Lung (tissue), 12 donors: ENCODE measurements around the gene NYNRIN. TPM values are rescaled to one million over a fixed set of nuclear protein-coding genes. Genes with fewer than 3 reads are reported as not detected.
A peak's percentile ranks its signal among the peaks of the same experiment; 100 is the strongest.

Experiments used
- ATAC-seq: fragments of 200-7000 bp; cut with Tn5 transposase; one replicate; pipeline ENCODE4 v1.9.1; 2020; ENCODE audit warnings: moderate number of reproducible peaks; ENCODE audit not compliant: insufficient read depth, low FRiP score
- DNase-seq, 3 donors: peaks; one replicate each; pipeline ENCODE4 v3.0.0-alpha.2; 2013 to 2017
- H3K27ac ChIP-seq, 2 donors: one replicate each; pipeline ENCODE4 v1.5.1; 2013; ENCODE audit warnings: mild to moderate bottlenecking in 2 of 2, moderate library complexity in 2 of 2, control low read depth in 1 of 2, inconsistent platforms in 1 of 2, low read depth in 1 of 2, low read length in 1 of 2
- H3K27me3 ChIP-seq, 3 donors: one replicate each; pipeline ENCODE4 v1.5.1; 2013; ENCODE audit warnings: low read length in 2 of 3; ENCODE audit not compliant: control insufficient read depth in 3 of 3, insufficient read depth in 3 of 3
- H3K36me3 ChIP-seq, 4 donors: one replicate each; pipeline ENCODE4 v1.5.1; 2013; ENCODE audit warnings: low read length in 4 of 4, mild to moderate bottlenecking in 1 of 4, moderate library complexity in 1 of 4; ENCODE audit not compliant: control insufficient read depth in 4 of 4, insufficient read depth in 4 of 4
- H3K4me1 ChIP-seq, 5 donors: one replicate each; pipeline ENCODE4 v1.5.1; 2013; ENCODE audit warnings: low read length in 5 of 5, mild to moderate bottlenecking in 2 of 5, moderate library complexity in 1 of 5; ENCODE audit not compliant: control insufficient read depth in 5 of 5, insufficient read depth in 5 of 5
- H3K4me3 ChIP-seq: one replicate; pipeline ENCODE4 v1.5.1; 2013; ENCODE audit warnings: mild to moderate bottlenecking, control low read depth, moderate library complexity
- H3K9ac ChIP-seq, 2 donors: one replicate each; pipeline ENCODE4 v1.5.1; 2013; ENCODE audit warnings: low read length in 2 of 2, control low read depth in 1 of 2; ENCODE audit not compliant: insufficient read depth in 1 of 2
- H3K9me3 ChIP-seq, 4 donors: one replicate each; pipeline ENCODE4 v1.5.1; 2013; ENCODE audit warnings: low read length in 3 of 4, mild to moderate bottlenecking in 1 of 4, moderate library complexity in 1 of 4; ENCODE audit not compliant: control insufficient read depth in 4 of 4, insufficient read depth in 3 of 4
- WGBS, 2 donors: extraction: QIAGEN DNeasy Blood & Tissue Kit; methylation state at CpG; one replicate each; pipeline ENCODE4 v1.1.7; 2013; 5-methylcytosine and 5-hydroxymethylcytosine counted together
- polyA plus RNA-seq, 2 donors: library from polyadenylated mRNA; stranded (reverse); fragments of 200-250 nt; gene quantifications; one replicate each; pipeline ENCODE4 v1.2.1, GENCODE V29; 2013
- total RNA-seq, 2 donors: library from RNA; depleted of rRNA in 1 of 2; stranded (reverse); fragments of >200 nt in 1 of 2; gene quantifications; one replicate each; pipeline ENCODE4 v1.2.1, GENCODE V29; 2014 to 2021
- TF ChIP-seq, protein P1 (sequence below): IDR thresholded peaks from 2 replicates; pipeline ENCODE4 v1.5.1; 2012; ENCODE audit warnings: mild to moderate bottlenecking; ENCODE audit errors: control extremely low read depth, extremely low read depth
- donor health status: control.
- donor health status: control.
- donor health status: Bipolar disorder and iron deficiency.
- donor health status: healthy.
- donor health status: DM: yes; HTN: yes; CAD: no.

NYNRIN gene
- total and polyA plus RNA-seq, 4 donors = 2.9 to 49.8 (median 10.2) TPM

DNA sequence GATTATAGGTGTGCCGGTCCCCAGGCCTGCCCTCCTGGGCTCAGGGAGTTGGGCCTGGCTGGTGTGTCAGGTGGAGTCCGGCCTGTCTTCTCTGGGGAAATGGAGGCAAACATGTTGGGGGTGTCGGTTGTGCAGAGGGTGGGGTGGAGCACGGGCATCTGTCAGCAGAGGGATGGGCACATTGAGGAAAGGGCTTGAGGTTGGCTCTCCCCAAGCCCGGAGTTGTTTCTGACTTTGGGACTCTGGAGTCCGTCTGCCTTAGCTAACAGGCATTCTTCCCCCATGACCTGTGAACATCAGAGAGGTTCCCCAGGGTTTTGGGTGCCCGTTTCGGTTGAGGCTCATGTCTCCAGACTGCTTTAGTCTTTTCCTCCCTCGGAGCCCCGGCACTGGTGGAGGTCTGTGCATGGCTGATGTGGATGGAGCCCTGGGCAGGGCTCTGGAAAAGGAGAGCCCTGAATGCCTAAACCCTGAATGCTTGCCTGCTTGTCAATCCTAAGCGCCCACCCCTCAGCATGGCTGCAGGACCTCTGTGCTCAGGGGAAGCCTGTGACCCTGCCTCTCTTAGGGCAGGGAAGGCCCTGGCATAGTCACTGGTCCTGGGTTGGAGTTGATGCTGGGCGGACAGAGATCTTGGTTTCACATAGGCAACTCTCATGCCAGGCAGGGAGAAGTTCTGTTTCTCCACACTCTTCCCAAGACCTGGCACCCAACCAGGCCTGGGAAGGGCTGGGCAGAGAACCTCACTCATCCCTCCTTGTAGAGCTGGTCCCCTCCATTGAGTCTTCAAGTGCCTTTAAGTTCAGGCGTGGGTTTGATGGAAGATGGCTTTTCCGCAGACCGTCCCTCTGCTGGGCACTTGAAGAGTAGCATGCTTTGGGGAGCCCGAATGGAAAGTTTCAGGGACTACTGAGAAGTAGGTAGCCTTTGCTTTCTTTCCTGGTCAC, 12.9 kb downstream of the NYNRIN start:
- Histone ChIP-seq H3K4me1 (peaks cover 0 to 22% (median 3%) of the 10 kb centered on the region in 5 donors), H3K27me3 (no peaks in the 10 kb centered on the region), H3K9me3 (no peaks in the 10 kb centered on the region), H3K27ac (no peak overlapping the region), H3K4me3 (no peak overlapping the region), H3K36me3 (peaks cover 0 to 60% (median 44%) of the 10 kb centered on the region in 4 donors), H3K9ac (no peak overlapping the region)
- ATAC-seq (peak; percentile 63), DNase-seq (peak; percentile 59 to 70 (median 70))
- TF ChIP-seq, protein P1, sequence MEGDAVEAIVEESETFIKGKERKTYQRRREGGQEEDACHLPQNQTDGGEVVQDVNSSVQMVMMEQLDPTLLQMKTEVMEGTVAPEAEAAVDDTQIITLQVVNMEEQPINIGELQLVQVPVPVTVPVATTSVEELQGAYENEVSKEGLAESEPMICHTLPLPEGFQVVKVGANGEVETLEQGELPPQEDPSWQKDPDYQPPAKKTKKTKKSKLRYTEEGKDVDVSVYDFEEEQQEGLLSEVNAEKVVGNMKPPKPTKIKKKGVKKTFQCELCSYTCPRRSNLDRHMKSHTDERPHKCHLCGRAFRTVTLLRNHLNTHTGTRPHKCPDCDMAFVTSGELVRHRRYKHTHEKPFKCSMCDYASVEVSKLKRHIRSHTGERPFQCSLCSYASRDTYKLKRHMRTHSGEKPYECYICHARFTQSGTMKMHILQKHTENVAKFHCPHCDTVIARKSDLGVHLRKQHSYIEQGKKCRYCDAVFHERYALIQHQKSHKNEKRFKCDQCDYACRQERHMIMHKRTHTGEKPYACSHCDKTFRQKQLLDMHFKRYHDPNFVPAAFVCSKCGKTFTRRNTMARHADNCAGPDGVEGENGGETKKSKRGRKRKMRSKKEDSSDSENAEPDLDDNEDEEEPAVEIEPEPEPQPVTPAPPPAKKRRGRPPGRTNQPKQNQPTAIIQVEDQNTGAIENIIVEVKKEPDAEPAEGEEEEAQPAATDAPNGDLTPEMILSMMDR = peak; percentile 28
- 70 to 75% methylated on average over 16 of the region's 16 CpGs for WGBS, 2 donors

DNA sequence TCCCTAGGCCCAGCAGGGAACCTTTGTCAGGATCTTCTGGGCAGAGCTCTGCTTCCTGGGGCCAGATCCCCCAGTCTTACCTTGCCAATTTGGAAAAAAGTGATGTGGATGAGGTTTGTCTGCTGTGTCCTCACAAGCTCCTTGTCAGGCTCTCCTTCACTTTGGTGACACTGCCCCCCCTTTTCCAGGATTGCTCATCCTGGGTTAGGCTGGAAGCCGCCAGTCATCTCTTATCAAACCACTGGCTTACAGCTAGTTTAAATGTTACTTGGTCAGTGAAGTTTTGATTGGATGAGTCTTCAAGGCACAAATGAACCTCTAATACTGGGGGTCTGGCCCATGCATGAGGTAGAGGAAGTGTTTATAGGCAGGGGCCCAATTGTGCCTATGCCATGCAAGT, 15.3 kb downstream of the NYNRIN start:
- TF ChIP-seq, protein P1 = no peak
- WGBS, 2 donors = 91 to 100% methylated on average over 1 of the region's 1 CpG
- no peak overlapping the region for H3K4me3 ChIP-seq
- no peak for ATAC-seq
- no peak for DNase-seq
- H3K4me1 ChIP-seq = peaks cover 0 to 10% (median 3%) of the 10 kb centered on the region in 5 donors
- H3K9ac ChIP-seq = no peak overlapping the region
- no peaks in the 10 kb centered on the region for H3K9me3 ChIP-seq
- no peak overlapping the region for H3K27ac ChIP-seq
- H3K36me3 ChIP-seq = peaks cover 0 to 55% (median 31%) of the 10 kb centered on the region in 4 donors
- no peaks in the 10 kb centered on the region for H3K27me3 ChIP-seq

DNA sequence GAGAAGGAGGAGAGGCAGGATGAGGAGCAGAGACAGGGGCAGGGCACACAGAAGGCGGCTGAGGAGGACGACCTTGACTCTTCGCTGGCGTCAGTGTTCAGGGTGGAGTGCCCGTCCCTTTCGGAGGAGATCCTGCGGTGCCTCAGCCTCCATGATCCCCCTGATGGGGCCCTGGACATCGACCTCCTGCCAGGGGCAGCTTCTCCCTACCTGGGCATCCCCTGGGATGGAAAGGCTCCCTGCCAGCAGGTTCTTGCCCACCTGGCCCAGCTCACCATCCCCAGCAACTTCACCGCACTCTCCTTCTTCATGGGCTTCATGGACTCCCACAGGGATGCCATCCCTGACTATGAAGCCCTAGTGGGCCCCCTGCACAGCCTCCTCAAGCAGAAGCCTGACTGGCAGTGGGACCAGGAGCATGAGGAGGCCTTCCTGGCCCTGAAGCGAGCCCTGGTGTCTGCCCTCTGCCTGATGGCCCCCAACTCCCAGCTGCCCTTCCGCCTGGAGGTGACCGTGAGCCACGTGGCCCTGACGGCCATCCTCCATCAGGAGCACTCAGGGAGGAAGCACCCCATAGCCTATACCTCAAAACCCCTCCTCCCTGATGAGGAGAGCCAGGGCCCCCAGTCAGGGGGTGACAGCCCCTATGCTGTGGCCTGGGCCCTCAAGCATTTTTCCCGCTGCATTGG, 16.1 kb downstream of the NYNRIN start:
- TF ChIP-seq, protein P1 = no peak
- Histone ChIP-seq H3K27me3 (no peaks in the 10 kb centered on the region), H3K27ac (no peak overlapping the region), H3K9me3 (no peaks in the 10 kb centered on the region), H3K4me1 (peaks cover 0 to 7% (median 3%) of the 10 kb centered on the region in 5 donors), H3K9ac (no peak overlapping the region), H3K36me3 (peaks cover 0 to 48% (median 27%) of the 10 kb centered on the region in 4 donors), H3K4me3 (no peak overlapping the region)
- no peak for ATAC-seq
- WGBS, 2 donors = 90 to 94% methylated on average over 15 of the region's 15 CpGs
- no peak for DNase-seq
